Measurements from ENCODE around the gene WDR70.
A peak's percentile ranks its signal among the peaks of the same experiment; 100 is the strongest.
"Not testable (repeated sequence)": the region's sequence is repeated elsewhere in the genome, so short reads cannot be mapped to it uniquely, and the experiment has no call there.

The WDR70 gene

GRCh38 chr5:37654566-37654965, 275.4 kb downstream of the WDR70 start:
- DNase-seq: peak; percentile 45

- DNase-seq: no peak
Measured at GRCh38 chr5:37657046-37657445, 277.9 kb downstream of the WDR70 start.

- no peak for DNase-seq
Measured at GRCh38 chr5:37658440-37658839, 279.3 kb downstream of the WDR70 start.

GRCh38 chr5:37660319-37660718, 281.2 kb downstream of the WDR70 start:
- DNase-seq: no peak

- DNase-seq: no peak
Measured at GRCh38 chr5:37661227-37661920, 282.3 kb downstream of the WDR70 start.

GRCh38 chr5:37661951-37662350, 282.8 kb downstream of the WDR70 start:
- no peak for DNase-seq

- no peak for DNase-seq
Measured at GRCh38 chr5:37662362-37662761, 283.2 kb downstream of the WDR70 start.

GRCh38 chr5:37662789-37663485, 283.8 kb downstream of the WDR70 start:
- DNase-seq: no peak

GRCh38 chr5:37663538-37663937, 284.4 kb downstream of the WDR70 start:
- DNase-seq: no peak

- DNase-seq: no peak
Measured at GRCh38 chr5:37664551-37664950, 285.4 kb downstream of the WDR70 start.

GRCh38 chr5:37665272-37665671, 286.2 kb downstream of the WDR70 start:
- no peak for DNase-seq

- no peak for DNase-seq
Measured at GRCh38 chr5:37665889-37666288, 286.8 kb downstream of the WDR70 start.

GRCh38 chr5:37667430-37667829, 288.3 kb downstream of the WDR70 start:
- DNase-seq: no peak

GRCh38 chr5:37667846-37668245, 288.7 kb downstream of the WDR70 start:
- no peak for DNase-seq

GRCh38 chr5:37668524-37669047, 289.5 kb downstream of the WDR70 start:
- no peak for DNase-seq

GRCh38 chr5:37672118-37672588, 293.0 kb downstream of the WDR70 start:
- DNase-seq: not testable (repeated sequence)

- DNase-seq: not testable (repeated sequence)
Measured at GRCh38 chr5:37674361-37674760, 295.2 kb downstream of the WDR70 start.

GRCh38 chr5:37679326-37679725, 300.2 kb downstream of the WDR70 start:
- DNase-seq: not testable (repeated sequence)

GRCh38 chr5:37679903-37680302, 300.8 kb downstream of the WDR70 start:
- not testable (repeated sequence) for DNase-seq

- no peak for DNase-seq
Measured at GRCh38 chr5:37683072-37683471, 304.0 kb downstream of the WDR70 start.

- DNase-seq: no peak
Measured at GRCh38 chr5:37685211-37685610, 306.1 kb downstream of the WDR70 start.

GRCh38 chr5:37685816-37686215, 306.7 kb downstream of the WDR70 start:
- no peak for DNase-seq

GRCh38 chr5:37688925-37689324, 309.8 kb downstream of the WDR70 start:
- DNase-seq: not testable (repeated sequence)

GRCh38 chr5:37694333-37694732, 315.2 kb downstream of the WDR70 start:
- not testable (repeated sequence) for DNase-seq
